ENCODE data around the gene CSNK1G1.
A peak's percentile ranks its signal among the peaks of the same experiment; 100 is the strongest.

CSNK1G1 gene

GRCh38 chr15:64233299-64233698, 122.7 kb downstream of the CSNK1G1 start:
- no peak for DNase-seq (ENCODE audit: low read depth)
- TF ChIP-seq CTCF (conservative IDR thresholded peaks at IDR 0.05; ENCODE audit: control insufficient read depth, insufficient read depth, low read depth, low read length): no peak
- no peak overlapping the region for H3K4me3 ChIP-seq (ENCODE audit: control insufficient read depth, low read depth, low read length)

GRCh38 chr15:64232400-64232799, 123.6 kb downstream of the CSNK1G1 start:
- peak; percentile 81 for DNase-seq (ENCODE audit: low read depth)
- no peak for TF ChIP-seq CTCF (conservative IDR thresholded peaks at IDR 0.05; ENCODE audit: control insufficient read depth, insufficient read depth, low read depth, low read length)
- no peak overlapping the region for H3K4me3 ChIP-seq (ENCODE audit: control insufficient read depth, low read depth, low read length)

- no peak for TF ChIP-seq CTCF (conservative IDR thresholded peaks at IDR 0.05; ENCODE audit: control insufficient read depth, insufficient read depth, low read depth, low read length)
- DNase-seq (ENCODE audit: low read depth): no peak
- H3K4me3 ChIP-seq (ENCODE audit: control insufficient read depth, low read depth, low read length): no peak overlapping the region
Observed at GRCh38 chr15:64229129-64229724, 126.7 kb downstream of the CSNK1G1 start.

GRCh38 chr15:64225804-64226203, 130.2 kb downstream of the CSNK1G1 start:
- DNase-seq (ENCODE audit: low read depth): no peak
- H3K4me3 ChIP-seq (ENCODE audit: control insufficient read depth, low read depth, low read length): no peak overlapping the region
- no peak for TF ChIP-seq CTCF (conservative IDR thresholded peaks at IDR 0.05; ENCODE audit: control insufficient read depth, insufficient read depth, low read depth, low read length)

- no peak overlapping the region for H3K4me3 ChIP-seq (ENCODE audit: control insufficient read depth, low read depth, low read length)
- peak; percentile 77 for DNase-seq (ENCODE audit: low read depth)
- TF ChIP-seq CTCF (conservative IDR thresholded peaks at IDR 0.05; ENCODE audit: control insufficient read depth, insufficient read depth, low read depth, low read length): no peak
Observed at GRCh38 chr15:64224511-64224910, 131.5 kb downstream of the CSNK1G1 start.

GRCh38 chr15:64223882-64224281, 132.1 kb downstream of the CSNK1G1 start:
- no peak for DNase-seq (ENCODE audit: low read depth)
- no peak for TF ChIP-seq CTCF (conservative IDR thresholded peaks at IDR 0.05; ENCODE audit: control insufficient read depth, insufficient read depth, low read depth, low read length)
- H3K4me3 ChIP-seq (ENCODE audit: control insufficient read depth, low read depth, low read length): no peak overlapping the region
